ES-I3 (cell line): ENCODE data around the gene HOXD11.

Experiments
- H3K36me3 ChIP-seq: 2 replicates; pipeline ENCODE4 v1.6.1; 2013; ENCODE audit warnings: mild to moderate bottlenecking, low read length, control low read depth, moderate library complexity; ENCODE audit not compliant: insufficient read depth
- H3K4me1 ChIP-seq: 2 replicates; pipeline ENCODE4 v1.6.1; 2013; ENCODE audit warnings: mild to moderate bottlenecking, control low read depth, low read length; ENCODE audit not compliant: insufficient read depth
- H3K9ac ChIP-seq: 2 replicates; pipeline ENCODE4 v1.6.1; 2013; ENCODE audit warnings: low read depth, mild to moderate bottlenecking, low read length, moderate library complexity
- H3K9me3 ChIP-seq: 2 replicates; pipeline ENCODE4 v1.6.1; 2013; ENCODE audit warnings: mild to moderate bottlenecking, low read length, moderate library complexity; ENCODE audit not compliant: control insufficient read depth, insufficient read depth

The HOXD11 gene

GRCh38 chr2:176103742-176104315, 3.3 kb upstream of the HOXD11 start:
- H3K4me1 ChIP-seq: peaks cover 4% of the 10 kb centered on the region; the same call in 1 of the 2 replicates

DNA sequence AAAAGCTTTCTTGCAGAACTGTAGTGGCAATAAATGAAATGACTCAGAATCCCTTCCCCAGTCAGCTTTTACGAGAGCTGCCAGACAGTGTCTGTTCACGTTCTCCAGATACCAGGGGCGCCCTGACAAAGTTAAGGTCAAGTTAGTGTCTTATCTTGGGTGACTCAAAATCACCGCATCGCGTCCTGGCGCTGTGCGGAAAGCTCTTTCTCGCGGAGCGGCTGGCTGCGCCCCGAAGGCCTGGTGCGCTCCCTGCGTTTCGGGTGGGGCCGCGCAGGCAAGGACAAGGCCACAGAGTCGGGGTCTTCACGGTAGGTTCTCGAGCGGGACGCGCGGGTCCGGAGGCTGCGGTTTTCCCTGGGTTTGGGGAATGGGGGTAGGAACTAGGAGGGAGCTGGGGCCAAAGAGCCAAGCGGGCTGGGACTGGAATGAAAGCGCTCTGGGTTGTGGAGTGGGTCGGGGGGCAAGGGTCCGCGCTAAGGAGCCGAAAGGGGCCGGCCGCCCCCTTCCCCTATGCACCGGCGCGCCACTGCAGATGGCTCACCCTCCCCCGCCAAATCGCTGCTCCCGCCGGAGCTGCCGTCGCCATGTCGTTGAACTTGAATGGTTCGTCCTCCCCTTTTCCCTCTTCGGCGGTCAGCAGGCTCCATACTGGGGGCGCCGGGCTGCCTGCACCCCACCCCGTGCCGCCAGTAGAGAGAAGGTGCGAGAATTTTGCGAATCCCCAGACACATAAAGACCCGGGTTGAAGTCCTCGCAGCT, 2.6 kb upstream of the HOXD11 start:
- Histone ChIP-seq H3K4me1 (peaks cover 4% of the 10 kb centered on the region; the same call in 1 of the 2 replicates), H3K9me3 (no peaks in the 10 kb centered on the region), H3K9ac (peak overlapping the region; percentile 49; the same call in 1 of the 2 replicates)

More at GRCh38 chr2:176103742-176104315, 3.3 kb upstream of the HOXD11 start:
- H3K9me3 ChIP-seq: no peaks in the 10 kb centered on the region
- H3K36me3 ChIP-seq: no peaks in the 10 kb centered on the region
- H3K9ac ChIP-seq: peak overlapping the region; percentile 49; the same call in 1 of the 2 replicates

DNA sequence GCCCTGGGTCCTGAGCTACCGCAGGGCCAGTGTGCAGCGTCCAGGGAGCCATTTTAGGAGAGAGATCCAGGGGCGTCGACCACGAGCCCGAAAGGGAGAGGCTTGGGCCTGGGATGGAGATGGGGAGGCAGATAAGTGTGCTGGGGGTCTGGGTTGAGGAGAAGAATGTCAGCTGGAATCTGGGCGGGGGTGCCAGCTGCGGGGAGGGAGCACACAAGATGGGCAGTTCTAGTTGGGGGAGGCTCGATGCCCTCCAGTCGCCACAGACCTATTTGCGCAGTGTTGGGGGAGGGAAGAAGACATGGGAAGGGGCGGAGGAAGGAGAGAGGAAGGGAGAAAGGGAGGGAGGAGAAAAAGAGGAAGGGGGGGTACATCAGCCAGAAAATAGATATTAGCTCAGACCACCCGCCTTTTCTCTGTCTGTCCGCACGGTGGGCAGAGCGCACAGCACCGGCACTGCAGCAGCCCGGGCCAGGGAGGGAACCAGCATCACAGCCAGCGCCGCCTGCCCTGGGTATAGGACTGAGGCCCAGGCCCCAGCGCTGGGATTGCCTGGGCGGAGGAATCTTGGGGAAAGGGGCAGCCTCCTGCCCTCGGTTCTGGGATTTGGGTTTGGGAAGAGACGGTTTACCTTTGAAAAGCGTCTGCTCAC, 1.9 kb upstream of the HOXD11 start:
- Histone ChIP-seq H3K36me3 (no peaks in the 10 kb centered on the region), H3K4me1 (peaks cover 4% of the 10 kb centered on the region; the same call in 1 of the 2 replicates), H3K9ac (peak overlapping the region; percentile 49; the same call in 1 of the 2 replicates), H3K9me3 (no peaks in the 10 kb centered on the region)

More for the DNA sequence above, 2.6 kb upstream of the HOXD11 start:
- H3K36me3 ChIP-seq: no peaks in the 10 kb centered on the region

DNA sequence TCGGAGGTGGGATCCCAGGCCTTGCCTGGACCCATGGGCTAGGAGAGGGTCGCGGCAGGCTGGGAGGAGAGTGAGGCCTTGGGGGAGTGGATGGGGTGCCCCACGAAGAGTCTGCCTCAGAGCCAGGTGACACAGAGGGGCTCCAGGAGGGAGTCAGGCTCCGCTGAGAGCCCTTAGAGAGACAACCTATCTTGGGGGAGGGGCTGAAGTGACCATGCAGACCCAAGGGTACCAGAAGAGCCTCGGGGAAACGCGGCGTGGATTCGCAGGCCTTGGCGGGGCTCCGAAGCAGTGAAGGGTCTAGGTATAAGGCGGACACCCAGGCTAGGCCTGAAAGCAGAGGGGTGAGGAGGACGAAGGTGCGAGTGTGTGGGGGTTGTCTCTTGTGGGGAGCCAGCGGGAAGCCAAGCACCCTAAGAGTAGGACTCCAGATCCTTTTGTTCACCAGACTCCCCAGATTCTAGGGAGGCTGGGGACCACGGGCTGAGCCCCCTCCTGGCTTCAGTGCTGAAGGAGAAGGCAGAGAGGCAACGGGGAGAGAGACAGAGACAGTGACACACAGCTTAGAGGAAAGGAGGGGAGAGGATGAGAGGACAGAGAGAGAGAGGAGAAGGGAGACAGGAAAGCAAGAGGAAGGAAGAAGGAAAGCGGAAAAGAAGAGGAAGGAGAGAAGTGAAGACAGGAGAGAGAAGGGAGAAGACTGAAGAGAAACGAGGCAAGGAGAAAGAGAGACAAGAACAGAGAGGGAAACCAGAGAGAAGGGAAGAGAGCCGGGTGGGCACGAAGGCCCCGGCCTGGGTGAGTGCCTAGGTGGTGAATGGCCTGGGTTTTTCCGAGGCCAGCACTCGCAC, 1.1 kb upstream of the HOXD11 start:
- Histone ChIP-seq H3K9ac (peak overlapping the region; percentile 25; the same call in 1 of the 2 replicates), H3K36me3 (no peaks in the 10 kb centered on the region), H3K4me1 (peaks cover 4% of the 10 kb centered on the region; the same call in 1 of the 2 replicates), H3K9me3 (no peaks in the 10 kb centered on the region)

DNA sequence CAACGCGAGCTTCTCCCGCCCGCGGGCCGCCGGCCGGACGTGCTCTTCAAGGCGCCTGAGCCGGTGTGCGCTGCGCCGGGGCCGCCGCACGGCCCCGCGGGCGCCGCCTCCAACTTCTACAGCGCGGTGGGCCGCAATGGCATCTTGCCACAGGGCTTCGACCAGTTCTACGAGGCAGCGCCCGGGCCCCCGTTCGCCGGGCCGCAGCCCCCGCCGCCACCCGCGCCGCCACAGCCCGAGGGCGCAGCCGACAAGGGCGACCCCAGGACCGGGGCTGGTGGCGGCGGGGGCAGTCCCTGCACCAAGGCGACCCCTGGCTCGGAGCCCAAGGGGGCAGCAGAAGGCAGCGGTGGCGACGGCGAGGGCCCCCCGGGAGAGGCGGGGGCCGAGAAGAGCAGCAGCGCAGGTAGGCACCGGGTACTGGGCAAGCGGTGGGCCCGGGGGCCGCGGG, 676 bp downstream of the HOXD11 start:
- peak overlapping the region; percentile 6; the same call in 1 of the 2 replicates for H3K9ac ChIP-seq
- H3K4me1 ChIP-seq: peaks cover 4% of the 10 kb centered on the region; the same call in 1 of the 2 replicates
- no peaks in the 10 kb centered on the region for H3K36me3 ChIP-seq
- H3K9me3 ChIP-seq: no peaks in the 10 kb centered on the region

- H3K9ac ChIP-seq: no peak overlapping the region
Observed at GRCh38 chr2:176109192-176109901, 2.3 kb downstream of the HOXD11 start.

DNA sequence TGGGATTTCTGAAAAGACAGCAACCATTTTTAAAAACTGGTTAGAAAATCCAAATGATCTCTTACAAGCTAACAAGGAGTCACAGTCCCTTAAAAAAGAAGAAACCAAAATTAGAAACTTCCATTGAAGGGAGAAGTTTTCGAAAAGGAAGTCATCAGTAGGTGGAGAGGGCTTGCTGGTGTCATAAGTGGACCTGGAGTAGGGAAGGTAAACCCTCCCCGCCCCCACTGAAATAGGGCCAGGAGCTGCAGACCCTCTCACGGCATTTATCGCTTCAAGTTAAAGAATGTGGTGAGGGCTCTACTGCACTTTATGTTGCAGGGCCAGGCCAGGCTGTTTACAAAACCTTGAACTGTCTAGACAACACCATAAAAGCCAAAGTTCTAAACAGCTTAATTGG, 2.9 kb downstream of the HOXD11 start:
- Histone ChIP-seq H3K36me3 (no peaks in the 10 kb centered on the region), H3K4me1 (peaks cover 4% of the 10 kb centered on the region; the same call in 1 of the 2 replicates), H3K9ac (no peak overlapping the region), H3K9me3 (no peaks in the 10 kb centered on the region)

More at GRCh38 chr2:176109192-176109901, 2.3 kb downstream of the HOXD11 start:
- Histone ChIP-seq H3K4me1 (peaks cover 4% of the 10 kb centered on the region; the same call in 1 of the 2 replicates), H3K9me3 (no peaks in the 10 kb centered on the region), H3K36me3 (no peaks in the 10 kb centered on the region)

GRCh38 chr2:176110415-176111308, 3.6 kb downstream of the HOXD11 start:
- H3K9me3 ChIP-seq: no peaks in the 10 kb centered on the region
- H3K9ac ChIP-seq: no peak overlapping the region
- peaks cover 3% of the 10 kb centered on the region; the same call in 1 of the 2 replicates for H3K4me1 ChIP-seq
- H3K36me3 ChIP-seq: no peaks in the 10 kb centered on the region

DNA sequence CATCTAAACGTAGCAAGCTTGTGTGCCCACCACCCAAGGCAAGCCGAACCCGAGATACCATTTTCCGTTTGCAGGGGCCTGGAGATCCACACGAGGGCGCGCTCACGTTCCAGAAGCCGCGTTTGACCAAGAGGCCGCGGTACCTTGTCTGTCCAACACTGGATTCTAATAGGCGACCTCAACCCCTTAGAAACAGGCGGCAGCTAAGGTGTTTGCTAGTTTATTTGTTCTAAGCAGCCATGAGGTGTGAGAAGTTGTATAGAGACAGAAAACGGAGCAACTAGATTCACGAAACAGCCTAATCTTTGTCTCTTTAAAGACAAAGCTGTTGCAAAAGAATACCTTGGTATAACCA, 4.2 kb downstream of the HOXD11 start:
- no peaks in the 10 kb centered on the region for H3K4me1 ChIP-seq
- no peaks in the 10 kb centered on the region for H3K9me3 ChIP-seq
- no peaks in the 10 kb centered on the region for H3K36me3 ChIP-seq
- H3K9ac ChIP-seq: no peak overlapping the region

DNA sequence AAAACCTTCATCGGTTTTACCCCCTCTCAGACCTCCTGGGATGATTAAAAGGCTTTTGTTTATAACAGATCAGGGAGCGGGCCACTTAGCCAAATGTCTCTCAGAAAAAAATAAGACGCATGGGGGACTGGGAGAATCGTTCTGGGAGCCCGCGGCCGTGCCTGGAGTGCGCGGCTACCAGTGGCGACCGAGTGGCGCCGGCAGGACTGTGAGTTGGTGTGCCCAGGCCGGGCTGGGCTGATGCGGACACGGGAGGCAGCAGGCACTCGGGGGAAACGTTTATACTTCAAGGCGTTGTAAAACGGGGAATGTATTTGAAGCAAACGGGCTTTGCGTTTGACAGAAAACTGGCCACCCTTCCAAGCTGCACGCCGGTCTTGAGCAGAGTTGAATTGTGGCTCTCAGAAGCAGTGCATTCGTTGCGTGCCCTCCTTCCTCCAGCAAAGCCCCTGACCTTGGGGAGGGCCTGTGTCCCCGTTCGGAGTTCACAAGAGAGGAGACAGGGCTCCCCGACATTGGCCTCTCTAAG, 4.8 kb downstream of the HOXD11 start:
- H3K4me1 ChIP-seq: no peaks in the 10 kb centered on the region
- H3K9me3 ChIP-seq: no peaks in the 10 kb centered on the region; the same call in 1 of the 2 replicates
- no peaks in the 10 kb centered on the region for H3K36me3 ChIP-seq
- no peak overlapping the region for H3K9ac ChIP-seq

DNA sequence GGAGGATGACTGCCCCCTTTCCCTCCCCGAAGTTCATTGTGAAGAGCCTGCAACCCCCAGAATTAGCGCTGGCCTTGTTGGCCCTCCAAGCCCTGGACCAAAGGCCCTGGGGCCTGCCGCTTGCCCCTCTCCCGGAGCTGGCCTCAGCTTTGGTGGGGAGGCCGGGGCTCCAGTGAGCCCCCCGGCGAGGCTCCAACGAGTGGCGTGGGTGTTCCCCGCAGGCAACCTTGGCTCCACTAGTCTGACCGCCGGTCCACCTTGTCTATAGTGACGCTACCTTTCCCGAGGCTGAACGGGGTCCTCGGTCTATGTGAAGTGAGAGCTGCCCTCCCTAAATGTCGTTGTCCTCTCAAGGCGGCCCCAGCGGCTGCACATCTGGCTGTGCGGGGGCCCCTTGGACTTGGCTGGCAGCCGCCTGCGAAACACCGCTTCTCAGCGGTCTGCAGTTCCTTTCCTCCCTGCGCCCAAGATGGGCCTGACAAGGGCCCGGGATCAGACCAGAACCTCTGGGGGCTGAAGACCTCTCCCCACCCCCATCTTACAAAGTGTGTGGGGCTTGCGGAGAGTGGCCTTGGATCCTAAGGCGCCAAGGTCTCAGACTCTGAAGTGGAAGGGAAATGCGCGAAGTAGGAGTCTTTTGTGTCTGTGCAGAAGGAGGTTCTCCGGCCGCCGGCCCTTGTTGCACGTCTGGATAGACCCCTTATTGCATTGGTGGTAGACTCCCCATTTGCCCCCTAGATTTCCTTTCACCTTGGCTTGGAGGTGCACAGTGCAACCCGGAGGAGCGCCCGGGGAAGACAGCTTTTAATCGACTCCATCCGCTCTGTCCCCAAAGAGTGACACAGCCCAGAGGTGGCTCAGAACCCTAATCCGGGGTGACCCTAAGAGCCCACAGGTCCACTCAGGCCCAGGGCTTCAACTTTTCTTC, 5.6 kb downstream of the HOXD11 start:
- Histone ChIP-seq H3K4me1 (no peaks in the 10 kb centered on the region), H3K9me3 (no peaks in the 10 kb centered on the region; the same call in 1 of the 2 replicates), H3K36me3 (no peaks in the 10 kb centered on the region), H3K9ac (no peak overlapping the region)
